Stimulated activated CD8-positive, alpha-beta memory T cell treated with anti-CD3 and anti-CD28 coated beads, Interleukin-7, amount 100 ng/mL, for 4 hours (primary cell): Measurements from ENCODE around the gene LIM2.
A peak's percentile ranks its signal among the peaks of the same experiment; 100 is the strongest.
"Not testable (repeated sequence)": the region's sequence is repeated elsewhere in the genome, so short reads cannot be mapped to it uniquely, and the experiment has no call there.

Source experiments
- DNase-seq, 2 donors: peaks; one replicate each; pipeline ENCODE4 v3.0.0-alpha.2; 2020; ENCODE audit warnings: low read depth in 2 of 2

The LIM2 gene, protein sequence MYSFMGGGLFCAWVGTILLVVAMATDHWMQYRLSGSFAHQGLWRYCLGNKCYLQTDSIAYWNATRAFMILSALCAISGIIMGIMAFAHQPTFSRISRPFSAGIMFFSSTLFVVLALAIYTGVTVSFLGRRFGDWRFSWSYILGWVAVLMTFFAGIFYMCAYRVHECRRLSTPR

DNA sequence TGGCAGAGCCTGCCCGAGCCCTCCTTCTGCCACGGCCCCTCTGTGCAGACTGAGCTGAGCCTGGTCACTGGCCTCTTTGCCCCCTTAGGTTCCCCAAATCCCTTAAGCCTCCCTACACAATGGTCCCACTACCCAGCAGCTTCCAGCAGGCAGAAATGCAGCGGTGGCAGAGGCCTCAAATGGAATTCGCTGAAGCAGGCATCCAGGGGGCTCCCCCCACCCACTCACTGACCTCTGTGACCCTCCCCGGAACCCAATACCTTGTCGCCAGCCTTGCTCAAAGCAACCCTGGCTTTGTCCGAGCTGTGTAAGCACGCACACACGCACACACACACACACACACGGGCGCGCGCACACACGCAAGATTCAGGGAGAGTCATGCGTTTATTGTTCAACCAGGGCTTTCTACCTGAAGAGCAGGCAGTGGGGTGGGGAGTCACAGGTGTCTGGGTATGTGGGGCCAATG lies at the start of gene LIM2:
TSS of gene LIM2 (minus strand) at position 51 of the 466 bp plus-strand sequence. CDS start 531 bp downstream, outside the sequence.
- no peak for DNase-seq

DNA sequence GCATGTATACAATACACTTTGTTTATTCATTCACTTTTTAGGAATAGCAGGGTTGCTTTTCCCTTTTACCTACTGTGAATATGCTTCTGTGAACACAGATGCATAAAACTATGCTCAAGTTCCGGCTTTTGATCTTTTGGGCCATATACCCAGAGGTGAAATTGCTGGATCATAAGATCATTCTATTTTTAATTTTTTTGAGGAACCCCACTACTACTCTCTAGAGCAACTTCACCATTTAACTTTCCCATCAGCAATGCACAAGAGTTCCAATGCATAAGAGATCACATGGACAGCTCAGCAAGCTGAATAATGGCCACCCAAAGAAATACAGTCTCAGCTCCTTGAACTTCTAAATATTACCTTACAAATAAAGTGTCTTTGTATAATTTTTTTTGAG lies 46.7 kb upstream of the LIM2 start:
- no peak for DNase-seq

DNA sequence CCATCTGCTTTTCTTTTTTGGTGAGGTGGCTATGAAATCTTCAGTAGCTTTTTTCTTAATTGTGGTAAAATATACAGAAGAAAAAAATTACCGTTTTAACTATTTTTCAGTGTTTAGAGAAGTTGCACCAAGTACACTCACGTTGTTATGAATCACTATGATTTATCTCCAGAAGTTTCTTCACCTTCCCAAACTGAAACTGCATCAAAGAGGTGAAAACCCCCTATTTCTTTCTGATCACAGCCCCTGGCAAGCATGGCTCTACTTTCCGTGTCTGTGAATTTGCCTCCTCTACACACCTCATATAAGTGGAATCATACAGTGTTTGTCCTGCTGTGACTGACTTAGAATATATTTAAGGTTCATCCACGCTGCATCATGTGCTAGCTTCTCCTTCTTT lies 45.3 kb upstream of the LIM2 start:
- DNase-seq = no peak

DNA sequence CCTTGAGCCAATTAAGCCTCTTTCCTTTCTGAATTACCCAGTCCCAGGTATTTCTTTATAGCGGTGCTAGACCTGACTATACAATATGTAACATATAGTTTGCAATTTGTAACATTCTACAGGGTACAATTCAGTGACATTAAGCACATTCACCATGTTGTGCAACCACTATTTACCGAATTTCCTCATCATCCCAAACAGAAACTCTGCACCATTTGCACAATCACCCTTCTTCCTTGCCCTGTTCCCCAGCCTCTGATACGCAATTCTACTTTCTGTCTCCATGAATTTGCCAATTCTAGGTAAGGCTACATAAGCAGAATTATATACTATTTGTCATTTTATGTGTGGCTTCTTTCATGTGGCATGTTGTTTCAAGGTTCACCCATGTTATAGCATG lies 43.4 kb upstream of the LIM2 start:
- no peak for DNase-seq

DNA sequence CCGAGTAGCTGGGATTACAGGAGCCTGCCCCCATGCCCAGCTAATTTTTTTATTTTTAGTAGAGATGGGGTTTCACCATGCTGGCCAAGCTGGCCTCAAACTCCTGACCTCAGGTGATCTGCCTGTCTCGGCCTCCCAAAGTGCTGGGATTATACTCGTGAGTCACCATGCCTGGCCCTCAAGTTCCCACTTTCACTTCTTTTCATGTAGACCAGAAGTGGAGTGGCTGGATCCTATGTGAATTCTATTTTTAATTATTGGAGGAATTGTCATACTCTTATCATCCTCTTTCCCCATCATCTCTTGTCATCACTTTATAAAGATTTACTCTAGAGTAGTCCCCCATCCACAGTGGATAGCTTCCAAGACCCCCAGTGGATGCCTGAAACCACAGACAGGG lies 42.4 kb upstream of the LIM2 start:
- no peak for DNase-seq

DNA sequence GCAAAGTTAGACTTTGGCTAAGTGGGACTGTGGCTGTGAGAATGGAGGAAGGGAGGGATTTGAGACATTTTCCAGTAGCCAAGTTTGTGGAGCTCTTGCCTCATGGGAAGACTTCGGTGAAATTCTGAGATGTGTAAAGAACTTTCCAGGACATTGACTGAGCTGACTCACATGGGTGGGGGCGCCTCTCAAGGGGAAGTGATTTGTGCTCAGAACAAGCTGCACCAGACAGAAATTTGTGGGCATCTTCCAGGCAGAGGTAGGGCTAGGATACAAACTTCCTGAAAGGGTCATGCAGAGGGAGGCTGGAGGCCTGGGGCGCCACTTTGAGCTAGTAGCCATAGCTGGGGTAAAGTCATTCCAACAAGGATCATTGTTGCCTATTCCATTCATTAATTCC lies 39.4 kb upstream of the LIM2 start:
- no peak for DNase-seq

DNA sequence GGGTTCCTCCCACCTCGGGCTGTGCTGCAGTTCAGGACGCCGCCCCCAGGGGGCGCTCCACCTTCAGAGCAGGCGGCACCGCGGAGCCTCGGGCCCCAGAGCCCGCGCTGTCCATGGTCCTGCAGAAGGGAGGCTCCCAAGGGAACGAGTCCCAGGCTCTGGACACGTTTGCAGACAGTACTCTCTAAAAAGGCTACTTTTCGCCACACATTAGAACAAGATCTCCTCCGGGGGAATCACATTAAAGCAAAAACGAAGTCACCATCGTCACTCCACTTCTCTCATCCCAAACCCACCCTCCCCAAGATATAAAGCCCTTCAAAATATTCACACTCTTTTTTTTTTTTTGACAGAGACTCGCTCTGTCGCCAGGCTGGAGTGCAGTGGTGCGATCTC lies 34.3 kb upstream of the LIM2 start:
- peak; percentile 52 to 70 for DNase-seq

DNA sequence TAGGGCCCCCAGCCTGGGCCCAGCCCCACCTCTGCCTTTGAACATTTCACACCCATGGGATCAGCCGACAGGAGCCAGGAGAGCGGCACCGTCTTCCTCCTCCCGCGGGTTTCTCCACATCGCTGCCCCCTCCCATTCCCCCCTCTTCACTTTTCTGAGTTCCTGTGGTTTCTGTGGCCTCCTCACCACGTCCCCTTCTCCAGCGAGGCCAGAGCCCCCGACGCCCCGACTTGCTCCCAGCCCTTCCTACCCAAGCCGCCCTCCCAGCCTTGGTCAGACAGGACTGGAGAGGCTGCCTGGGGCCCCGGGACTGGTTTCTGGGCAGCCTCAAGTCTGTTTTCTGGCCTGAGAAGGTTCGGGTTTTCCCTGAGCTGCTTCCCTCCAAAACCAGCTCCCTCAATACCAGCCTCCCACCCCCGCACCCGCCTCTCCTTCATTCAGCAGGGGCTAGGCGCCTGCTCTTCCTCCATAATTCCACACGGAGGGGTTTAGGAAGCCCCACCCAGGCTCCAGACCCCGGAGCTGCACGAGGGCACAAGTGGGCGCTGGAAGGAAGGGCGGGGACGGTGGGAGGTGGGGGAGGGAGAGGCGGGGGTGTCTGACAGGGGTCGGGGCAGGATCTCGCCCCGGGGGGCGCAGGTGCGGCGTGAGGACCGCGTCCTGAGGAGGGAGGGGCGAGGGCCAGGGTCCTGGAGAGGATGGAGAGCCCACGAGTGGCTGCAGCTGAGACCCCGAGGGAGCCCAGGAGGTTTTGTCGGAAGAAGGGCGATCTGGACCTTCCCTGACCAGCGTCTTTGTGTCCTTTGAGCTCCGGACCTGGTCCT lies 33.7 kb upstream of the LIM2 start:
- no peak for DNase-seq

DNA sequence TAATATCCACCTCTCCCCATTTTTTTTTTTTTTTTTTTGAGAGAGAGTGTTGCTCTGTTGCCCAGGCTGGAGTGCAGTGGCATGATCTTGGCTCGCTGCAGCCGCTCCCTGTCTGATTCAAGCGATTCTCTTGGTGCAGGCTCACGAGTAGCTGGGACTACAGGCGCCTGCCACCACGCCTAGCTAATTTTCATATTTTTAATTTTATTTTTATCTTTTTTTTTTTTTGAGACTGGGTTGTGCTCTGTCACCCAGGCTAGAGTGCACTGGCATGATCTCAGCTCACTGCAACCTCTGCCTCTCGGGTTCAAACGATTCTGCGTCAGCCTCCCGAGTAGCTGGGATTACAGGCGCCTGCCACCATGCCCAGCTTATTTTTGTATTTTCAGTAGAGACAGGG lies 32.7 kb upstream of the LIM2 start:
- not testable (repeated sequence) for DNase-seq

DNA sequence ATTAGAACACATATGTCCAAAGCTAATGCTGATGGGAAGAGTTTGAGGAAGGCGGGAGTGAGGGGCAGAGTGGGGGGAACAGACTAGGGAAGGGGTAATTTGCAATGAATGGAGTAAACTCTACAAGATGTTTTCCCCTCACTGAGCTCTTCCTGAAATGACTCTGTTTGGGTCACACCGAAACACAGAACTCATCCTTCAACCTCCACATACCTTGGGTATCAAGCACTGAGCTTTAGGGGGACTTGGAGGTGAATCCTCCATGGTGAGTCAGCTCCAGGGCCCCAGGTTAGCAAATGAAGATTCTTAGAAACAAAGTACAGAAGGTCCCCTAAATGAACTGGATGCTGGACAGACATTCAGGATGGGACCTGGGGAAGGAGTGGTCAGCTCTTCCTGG lies 30.9 kb upstream of the LIM2 start:
- DNase-seq = no peak

DNA sequence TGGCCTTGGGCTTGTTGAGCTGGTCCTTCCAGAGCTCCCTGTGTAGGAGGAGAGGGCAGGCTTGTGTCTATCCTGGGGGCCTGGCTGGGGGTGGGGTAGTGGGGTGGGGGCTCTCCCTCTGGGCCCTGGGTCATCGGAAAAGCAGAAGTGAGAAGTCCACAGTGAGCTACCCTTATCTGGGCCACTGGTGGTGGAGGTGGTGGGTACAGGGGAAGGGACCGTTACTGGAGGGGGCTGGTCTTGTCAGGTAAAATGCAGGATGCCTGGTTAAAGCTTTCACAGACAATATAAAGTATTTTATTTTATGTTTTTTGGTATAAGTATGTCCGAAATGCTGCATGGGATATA lies 30.0 kb upstream of the LIM2 start:
- DNase-seq = no peak

DNA sequence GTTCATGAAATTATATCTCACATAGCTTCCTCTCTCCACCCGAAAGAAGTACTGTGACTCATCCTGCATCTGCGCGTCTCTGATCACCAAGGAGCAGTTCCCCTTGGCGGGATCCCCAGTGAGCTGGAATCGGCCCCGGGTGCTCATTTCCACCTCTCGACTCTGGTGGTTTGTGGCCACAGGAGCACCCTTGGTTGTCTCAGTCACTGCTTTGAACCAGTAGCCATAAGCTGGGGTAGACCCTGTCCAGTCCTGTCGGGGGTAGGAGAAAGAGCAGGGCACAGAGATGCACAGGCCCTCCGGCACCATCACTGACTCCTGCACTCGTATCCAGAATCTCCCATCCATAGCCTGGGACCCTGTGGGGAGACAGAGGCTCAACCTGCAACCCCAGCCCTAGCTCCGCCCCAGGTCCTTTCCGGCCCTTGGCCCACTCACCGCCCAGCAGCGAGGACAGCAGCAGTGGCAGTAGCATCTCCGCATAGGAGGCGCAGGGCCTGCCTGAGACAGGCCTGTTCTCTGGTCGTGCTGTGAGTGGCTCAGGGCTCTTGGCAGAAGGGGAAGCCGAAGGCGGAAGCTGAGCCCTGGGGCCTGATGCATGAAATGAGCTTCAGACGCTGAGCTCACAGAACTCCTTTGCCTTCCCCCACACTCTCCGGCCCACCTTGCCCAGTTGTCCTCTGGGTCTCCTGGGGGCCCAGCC lies 29.5 kb upstream of the LIM2 start, which contains the start of gene SIGLEC10:
TSS of gene SIGLEC10 (minus strand) at position 536 of the 703 bp plus-strand sequence. CDS start at position 475, 61 bp downstream.
- no peak for DNase-seq

DNA sequence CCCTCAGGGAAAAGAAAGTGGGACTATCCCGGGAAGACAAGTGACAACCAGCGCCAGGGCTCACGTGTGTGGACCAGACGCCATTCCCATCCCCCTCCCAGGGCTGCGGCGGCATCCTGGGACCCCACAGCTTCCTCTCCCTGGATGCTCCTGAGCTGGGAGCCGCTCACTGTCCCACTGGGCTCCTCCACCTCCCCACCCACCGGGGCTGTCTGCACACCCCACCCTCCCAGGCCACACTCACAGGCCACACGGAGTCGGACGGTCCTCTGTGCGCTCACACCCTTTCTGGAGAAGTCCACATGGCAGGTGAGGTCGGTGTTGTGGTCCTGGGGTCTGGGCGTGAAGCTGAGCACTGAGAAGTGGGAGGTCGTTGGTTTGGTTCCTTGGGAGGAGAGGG lies 28.6 kb upstream of the LIM2 start:
- not testable (repeated sequence) for DNase-seq

DNA sequence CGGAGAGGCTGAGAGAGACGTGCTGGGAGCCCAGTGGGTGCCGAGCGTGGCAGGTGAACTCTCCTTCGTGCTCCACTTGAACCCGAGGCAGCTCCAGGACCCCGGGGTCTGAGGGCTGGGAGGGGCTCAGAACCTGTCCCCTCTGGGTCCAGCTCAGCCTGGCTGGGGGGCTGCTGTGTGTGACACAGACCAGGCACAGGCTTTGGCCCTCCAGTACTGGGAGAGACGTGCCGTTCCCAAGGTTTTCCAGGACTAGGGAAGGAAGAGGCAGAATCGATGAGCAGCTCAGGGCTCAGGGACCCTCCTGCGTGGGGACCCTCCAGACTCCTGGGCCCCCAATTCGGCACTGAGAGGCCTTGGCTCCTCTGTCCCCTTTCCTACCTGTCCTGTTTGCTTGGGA lies 27.4 kb upstream of the LIM2 start:
- DNase-seq = no peak

DNA sequence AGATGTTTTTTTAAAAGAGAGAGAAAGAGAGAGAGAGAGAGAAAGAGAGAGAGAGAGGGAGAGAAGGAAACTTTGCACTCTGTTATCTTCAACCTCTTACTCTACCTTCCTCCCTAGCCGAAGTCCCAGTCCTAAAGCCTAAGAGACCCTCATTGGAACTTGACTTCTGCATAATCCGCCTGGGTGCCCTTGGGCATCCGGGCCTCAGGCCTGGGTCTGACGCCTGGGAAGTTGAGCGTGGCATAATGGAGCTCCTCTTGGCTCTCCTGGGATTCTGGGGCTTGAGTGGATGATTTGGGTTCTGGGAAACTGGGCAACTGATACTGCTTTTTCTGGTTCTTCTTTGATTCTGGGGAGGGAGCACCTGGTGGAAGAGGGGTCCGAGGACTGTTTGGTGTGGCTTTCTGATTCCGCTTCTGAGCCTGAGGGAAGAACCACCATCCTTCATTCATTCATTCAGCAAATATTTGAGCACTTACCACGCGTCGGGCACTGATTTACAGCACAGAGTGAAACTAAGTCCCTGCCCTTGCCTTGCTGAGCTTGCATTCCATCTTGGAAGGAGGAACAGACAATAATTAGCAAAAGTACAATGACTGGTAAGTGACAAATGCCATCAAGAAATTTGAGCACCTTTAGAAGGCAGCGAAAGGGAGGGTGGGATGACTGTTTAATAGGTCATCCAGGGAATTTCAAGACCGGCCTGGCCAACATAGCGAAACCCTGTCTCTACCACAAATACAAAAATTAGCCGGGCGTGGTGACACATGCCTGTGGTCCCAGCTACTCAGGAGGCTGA lies 23.4 kb upstream of the LIM2 start:
- DNase-seq = no peak

DNA sequence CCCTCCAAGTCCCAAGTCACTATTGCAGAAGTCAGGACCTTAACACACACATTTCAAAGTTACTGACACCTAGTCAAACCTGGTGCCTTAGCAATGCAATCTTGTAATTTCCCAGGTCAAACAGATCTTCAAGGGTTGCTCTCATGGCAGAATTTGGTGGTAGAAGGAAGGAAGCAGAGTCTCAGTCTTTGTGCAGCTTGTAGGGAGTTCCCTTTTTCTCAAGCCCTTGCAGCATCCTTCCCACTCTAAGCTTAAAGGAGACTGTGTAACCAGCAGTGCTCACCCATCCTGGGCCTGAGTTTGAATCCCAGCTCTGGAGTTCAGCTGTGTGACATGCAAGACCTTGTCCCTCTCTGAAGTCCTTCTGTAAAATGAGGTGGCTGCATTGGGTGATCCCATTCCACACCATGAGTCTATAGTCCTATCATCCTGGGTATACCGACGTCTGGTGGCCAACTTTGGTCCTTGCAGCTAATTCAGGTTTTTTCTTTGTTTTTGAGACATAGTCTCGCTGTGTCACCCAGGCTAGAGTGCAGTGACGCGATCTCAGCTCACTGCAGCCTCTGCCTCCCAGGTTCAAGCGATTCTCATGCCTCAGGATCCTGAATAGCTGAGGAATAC lies 19.8 kb upstream of the LIM2 start:
- no peak for DNase-seq

DNA sequence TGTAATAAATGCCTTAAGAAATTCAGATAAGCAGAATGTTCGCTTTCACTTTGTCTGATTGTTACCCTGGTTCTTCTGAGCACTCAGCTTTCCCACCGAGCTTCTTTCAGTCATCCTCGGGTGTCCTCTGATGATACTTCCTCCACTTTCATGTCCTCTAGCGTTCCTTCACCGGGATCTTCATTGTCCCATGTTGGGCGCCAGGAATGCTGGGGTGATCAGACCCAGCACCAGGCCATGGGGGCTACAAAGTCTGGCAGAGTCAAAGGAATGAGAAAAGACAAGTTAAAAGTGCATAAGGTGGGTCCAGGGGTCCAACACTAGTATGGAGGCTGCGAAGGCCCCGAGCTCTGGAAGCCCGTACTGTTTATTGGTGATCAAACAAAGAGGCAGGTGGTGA lies 14.3 kb upstream of the LIM2 start:
- DNase-seq = no peak

DNA sequence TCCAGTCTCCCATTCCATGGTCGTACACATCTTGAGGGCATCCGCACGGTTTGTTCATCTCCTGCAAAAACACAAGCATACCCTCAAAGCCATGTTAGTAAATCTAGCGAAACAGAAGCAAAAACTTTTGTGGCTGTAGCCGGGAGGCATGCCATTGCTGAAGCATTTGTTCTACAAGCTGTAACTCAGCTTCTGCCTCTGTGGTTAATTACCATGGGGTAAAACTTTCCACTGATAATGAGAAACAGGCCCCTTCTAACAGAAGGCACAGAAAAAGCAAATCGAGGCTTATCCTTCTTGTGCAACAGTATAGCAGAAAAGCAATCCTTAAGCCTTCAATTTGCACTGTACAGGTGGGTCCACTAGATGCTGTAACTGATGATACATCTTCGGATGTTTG lies 12.2 kb upstream of the LIM2 start:
- not testable (repeated sequence) for DNase-seq

DNA sequence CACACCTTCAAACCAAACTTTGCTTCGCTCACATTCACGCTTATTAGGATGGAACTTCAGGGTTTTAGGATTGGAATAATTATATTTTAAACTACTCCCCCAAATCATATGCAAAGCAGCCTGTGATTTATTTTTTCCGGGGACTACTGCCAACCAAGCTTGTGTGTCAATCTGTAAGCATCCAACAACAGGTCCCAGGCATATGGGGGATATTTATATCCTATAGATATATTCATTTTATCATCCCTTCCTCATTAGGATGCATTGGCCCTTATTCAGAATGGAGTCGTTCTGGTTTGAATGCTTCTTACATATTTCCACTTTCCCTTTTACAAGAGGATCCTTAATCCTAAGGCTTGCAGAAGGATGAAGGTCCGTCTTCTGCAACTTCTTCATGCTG lies 11.5 kb upstream of the LIM2 start:
- DNase-seq = no peak

DNA sequence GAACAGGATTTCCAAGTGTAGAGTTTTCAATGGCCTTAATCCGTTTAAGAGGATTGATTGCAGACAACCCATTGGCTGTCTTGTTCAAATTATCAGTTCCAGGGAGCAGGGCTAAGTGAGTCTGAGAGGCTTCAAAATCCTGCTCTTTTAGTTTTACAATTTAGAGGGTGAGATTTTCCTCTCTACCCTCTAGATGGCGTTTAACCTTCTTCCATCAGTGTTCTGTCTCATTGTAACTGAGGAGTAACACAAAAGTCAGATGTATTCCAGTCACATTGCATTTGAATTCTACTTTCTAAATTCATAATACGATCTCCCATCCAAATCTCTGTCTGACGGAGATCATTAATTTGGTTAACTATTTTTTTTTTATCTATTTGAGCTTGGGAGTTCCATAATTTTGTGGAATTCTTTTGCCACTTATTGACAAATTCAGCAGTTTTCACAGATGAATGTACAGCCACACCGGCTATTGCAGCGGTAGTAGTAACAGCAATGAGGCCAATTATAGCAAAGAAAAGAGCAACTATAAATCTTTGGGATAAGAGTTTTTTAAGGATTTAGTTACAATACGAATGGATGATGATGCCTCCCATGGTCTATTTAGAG lies 10.4 kb upstream of the LIM2 start:
- DNase-seq = no peak

DNA sequence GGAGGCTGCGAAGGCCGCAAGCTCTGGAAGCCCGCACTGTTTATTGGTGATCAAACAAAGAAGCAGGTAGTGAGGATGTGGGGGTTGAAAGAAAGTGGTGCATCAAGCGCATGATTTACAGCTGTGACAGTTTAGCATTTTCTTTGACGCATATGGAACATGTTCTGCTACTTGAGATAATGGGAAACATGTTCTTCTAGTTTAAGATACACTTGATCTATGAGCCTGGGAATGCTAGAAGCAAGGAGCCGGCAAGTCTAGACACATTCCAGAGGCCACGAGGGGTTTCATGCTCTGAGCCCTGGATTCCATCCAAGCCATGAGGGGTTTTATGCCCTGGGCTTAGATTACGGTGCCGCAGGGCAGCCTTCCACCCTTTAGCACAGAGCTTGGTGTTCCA lies 9.7 kb upstream of the LIM2 start:
- DNase-seq = not testable (repeated sequence)
